HG03521 (cell line): Measurements from ENCODE around the gene IL6R.

Source experiments
- ATAC-seq: cut with Tn5 transposase; IDR thresholded peaks from one replicate; pipeline ENCODE4 v1.9.1; 2021; ENCODE audit warnings: mild to moderate bottlenecking, moderate library complexity; ENCODE audit not compliant: unreplicated experiment

The IL6R gene

DNA sequence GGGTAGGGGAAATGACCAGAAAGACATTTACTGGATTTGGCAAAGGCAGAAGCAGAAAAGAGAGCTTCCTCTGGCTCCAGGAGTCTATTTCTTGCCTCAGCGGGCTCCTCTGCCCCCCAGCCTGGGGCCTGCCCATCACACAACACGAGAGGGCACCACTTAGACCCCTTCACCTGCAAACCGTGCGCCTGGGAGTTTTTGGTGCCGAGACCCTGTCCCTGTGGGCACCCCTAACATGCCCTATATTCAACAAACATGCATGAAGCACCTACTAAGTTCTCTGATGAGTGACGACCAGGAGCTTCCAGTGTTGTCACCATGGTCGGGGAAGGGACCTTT is 18.8 kb downstream of the IL6R start:
- no peak for ATAC-seq

DNA sequence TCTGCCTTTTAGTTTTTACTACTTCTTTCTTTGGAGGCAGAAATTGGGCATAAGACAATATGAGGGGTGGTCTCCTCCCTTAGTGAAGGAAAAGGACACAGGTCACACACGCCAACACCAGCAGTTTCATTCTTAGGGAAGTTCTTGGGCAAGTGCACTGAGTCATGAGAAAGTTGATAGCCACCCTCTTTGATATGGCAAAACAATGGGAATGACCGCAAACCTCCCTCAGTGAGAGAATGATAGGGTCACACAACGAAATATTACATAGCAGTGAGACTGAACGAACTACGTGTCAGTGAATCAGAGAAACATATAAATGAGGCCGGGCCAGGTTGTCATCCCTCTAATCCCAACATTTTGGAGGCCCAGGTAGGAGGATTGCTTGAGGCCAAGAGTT is 20.0 kb downstream of the IL6R start:
- ATAC-seq: no peak

DNA sequence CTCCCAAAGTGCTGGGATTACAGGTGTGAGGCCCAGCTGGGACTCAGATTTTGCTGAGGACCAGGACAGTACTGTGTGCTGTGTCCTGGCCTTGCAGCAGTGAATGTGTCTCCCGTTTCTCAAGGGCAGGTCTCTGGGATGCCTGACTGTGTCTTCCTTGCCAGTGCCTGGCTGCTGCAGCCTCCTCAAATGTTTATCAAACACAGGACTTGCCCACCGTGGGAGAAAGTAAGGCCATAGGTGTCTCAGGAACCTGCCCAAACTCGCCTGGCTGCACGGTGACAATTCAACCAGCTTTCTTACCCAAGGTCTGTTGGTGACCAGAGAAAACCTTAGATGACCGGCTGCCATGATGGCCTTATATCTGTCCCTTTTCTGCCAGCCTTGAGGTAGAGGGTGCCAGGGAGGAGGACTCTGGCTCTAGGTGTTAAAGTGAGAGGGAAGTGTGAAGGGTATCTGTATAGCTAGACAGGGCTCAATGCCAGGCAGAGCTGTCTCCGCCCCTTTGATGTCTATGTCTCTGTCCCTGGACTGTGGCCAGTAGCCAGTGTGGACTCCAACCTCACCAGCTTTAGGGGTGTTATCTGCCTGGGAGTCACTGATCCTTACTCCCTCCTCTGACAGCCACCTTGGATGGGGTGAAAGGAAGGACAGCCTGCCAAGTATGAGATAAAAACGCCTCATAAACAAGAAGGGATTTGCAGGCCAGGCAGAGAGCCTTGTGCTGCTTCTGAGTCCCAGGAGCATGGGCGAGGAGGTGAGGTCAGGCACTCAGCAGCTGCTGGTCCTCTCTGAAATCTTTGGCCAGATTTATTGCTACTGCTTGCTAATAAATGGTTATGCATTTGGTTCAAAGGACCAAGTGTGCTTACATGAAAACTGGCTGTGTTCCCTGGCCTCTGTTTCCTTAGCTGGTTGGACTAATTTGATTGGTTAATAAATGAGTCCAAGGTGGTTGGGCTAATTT is 22.3 kb downstream of the IL6R start:
- no peak for ATAC-seq

DNA sequence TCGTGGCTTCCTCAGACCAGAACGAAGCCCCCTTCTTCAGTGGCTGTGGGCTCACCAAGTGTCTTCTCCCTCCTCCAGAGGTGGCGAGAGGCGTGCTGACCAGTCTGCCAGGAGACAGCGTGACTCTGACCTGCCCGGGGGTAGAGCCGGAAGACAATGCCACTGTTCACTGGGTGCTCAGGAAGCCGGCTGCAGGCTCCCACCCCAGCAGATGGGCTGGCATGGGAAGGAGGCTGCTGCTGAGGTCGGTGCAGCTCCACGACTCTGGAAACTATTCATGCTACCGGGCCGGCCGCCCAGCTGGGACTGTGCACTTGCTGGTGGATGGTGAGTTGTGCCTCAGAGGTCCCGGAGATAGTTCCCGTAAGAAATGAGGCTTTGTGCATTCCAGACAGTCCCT is 24.0 kb downstream of the IL6R start:
- no peak for ATAC-seq

DNA sequence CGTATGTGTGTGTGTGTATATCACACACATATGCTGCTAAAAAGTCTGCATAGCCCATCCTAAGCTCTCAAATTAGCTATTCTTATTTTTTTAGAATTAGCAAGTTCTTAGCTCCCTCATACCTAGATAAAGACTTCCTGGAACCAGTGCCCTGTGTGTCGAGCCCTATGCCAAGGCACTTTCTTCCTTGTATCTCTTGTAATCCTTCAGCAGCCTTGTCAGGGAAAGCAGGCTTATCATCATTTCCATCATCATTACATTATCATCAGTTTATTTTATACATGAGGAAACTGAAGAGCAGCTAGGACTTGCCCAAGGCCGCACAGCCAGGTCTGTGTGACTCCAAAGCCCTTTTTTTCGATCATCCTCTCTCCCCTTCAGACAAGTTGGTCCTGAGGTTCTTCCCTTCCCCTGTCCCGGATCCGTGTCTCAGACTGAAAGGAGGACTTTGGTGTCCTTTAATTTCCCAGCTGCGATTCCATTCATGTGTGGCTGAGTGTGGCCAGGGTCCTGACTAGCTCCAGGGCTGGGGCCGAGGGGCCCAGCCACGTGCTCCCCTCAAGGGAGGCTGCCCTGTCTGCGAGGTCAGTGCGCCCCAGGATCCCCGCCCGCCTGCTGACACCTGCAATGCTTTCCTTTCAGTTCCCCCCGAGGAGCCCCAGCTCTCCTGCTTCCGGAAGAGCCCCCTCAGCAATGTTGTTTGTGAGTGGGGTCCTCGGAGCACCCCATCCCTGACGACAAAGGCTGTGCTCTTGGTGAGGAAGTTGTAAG is 24.9 kb downstream of the IL6R start:
- ATAC-seq: no peak

DNA sequence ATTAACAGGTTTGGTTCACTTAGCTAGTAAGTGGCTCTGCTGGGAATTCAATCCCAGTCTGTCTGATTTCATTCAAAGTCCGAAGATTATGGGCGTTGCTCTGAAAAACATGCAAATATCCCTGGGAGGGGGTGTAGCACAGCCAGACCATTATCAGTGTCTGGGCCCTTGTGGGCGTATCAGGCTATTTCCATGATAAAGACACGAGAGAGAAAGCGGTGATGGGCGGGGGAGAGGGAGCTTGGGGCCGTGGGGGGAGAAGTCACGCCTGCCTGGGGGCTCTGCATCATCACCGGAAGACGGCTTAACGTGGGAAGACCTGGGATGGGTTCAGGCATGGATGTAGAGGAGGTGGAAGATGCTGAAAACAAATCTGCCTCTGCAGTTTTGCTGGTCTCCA is 25.8 kb downstream of the IL6R start:
- ATAC-seq: no peak

DNA sequence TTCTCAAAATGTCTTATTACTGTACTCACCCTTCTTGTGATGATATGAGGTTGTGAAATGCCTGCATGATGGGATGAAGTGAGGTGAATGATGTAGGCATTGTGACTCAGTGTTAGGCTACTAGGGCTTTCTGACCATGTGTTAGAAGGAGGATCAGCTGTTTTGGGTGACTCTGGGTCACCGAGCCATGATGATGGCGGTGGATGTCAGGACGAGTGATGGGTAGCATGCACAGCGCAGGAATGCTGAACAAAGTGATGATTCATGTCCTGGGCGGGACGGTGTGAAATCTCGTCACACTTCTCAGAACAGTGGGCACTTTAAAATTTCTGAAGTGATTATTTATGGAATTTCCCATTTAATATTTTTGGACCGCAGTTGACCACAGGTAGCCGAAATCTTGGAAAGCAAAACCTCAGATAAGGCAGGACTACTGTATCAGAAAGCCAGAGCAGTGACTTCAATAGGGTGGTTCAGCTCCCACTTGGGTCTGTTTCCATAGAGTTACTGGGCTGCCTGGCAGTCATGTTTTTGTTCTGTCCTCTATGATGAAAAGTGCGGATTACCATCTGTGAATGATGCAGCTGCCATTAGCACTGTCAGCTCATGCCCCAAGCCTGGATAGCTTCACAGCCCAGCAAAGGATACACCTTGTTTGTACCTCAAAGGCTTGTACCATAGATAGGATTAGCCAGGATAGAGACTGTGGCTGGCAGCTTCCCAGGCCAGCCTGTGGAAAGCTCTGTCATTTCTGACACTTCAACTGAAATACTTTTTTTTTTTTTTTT is 26.6 kb downstream of the IL6R start:
- no peak for ATAC-seq

DNA sequence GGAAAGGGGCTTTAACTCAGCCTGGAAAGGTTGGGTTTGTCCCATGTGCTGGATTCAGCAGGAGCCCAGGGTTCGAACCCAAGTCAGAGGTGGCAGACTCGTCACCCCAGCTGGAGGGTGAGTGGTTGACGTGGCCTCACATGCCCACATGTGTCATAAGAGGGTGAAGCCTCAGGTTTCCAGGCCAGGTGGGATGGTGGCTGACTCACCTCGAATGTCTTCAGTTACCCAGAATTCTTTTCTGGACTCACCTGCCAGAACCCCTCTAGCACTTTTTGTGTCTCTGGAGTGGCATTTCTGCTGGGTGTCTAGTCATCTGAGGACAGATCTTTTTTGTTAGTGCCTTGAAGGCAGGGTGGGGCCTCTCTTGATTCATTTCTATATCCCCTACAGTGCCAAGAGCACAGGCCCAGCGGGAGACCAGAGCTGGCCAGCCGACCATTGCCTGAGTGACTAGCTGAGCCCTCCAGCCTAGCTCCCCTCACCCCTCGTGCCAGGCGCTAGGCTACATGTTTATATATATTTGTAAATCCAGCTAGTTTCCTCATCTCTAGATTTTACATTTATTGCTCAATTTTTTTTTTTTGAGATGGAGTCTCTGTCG is 28.1 kb downstream of the IL6R start:
- ATAC-seq: no peak

DNA sequence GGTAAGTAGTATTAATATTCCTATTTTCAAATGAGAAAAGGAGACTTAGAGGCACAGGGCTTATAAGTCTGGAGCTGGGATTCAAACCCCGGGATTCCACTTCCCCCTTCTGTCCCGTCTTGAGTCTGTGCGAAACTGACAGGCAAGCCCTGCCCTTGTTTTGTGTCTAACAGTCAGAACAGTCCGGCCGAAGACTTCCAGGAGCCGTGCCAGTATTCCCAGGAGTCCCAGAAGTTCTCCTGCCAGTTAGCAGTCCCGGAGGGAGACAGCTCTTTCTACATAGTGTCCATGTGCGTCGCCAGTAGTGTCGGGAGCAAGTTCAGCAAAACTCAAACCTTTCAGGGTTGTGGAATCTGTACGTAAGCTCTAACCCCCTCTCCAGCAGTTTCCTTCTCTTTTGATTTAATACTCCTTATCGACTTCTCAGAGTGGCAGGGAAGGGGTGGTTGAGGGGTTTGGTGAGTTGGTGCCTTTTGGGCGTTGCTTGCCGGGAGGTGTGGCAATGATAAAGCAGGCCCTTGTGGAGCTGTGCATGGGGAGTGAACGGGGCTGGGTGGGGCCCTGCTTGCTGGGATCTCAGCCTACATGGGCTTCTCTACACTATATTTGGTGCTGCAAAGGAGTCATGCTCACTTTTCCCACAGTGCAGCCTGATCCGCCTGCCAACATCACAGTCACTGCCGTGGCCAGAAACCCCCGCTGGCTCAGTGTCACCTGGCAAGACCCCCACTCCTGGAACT is 29.4 kb downstream of the IL6R start:
- no peak for ATAC-seq

DNA sequence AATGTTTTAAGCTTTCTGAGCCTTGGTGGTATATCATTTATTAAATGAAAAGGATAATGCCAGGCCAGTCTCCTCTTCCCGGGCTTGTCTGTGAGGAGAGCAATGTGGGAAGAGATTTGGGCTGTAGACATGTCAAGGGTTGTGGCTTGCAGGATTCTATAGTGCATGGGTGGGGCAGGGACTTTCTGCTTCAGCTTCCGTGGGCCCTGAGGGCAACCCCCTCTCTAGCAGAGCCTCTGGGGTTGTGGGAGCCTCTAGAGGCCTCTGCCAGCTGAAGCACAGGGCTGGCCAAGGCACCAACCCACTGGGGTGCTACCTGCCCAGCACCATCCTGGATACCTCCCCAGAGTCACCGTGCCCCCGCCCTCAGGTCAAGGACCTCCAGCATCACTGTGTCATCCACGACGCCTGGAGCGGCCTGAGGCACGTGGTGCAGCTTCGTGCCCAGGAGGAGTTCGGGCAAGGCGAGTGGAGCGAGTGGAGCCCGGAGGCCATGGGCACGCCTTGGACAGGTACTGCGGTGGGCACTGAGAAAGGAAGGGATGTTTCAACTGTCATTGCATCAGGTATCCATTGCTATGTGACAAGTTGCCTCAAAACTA is 30.6 kb downstream of the IL6R start:
- ATAC-seq: no peak

DNA sequence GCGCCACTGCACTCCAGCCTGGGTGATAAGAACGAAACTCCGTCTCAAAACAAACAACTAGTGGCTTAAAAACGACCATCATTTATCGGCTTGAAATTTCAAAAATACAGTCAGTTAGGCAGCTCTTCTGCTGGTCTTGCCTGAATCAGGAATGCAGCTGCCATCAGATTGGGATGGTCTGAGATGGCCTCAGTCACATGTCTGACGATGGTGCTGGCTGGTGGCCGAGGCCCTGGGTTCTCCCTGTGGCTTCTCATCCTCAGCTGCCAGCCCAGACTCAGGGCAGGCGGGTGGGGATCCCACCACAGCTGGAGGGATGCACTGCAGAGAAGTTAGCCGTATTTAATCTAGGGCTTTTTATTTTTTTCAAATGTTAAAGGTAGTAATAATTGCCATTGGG is 31.3 kb downstream of the IL6R start:
- no peak for ATAC-seq

DNA sequence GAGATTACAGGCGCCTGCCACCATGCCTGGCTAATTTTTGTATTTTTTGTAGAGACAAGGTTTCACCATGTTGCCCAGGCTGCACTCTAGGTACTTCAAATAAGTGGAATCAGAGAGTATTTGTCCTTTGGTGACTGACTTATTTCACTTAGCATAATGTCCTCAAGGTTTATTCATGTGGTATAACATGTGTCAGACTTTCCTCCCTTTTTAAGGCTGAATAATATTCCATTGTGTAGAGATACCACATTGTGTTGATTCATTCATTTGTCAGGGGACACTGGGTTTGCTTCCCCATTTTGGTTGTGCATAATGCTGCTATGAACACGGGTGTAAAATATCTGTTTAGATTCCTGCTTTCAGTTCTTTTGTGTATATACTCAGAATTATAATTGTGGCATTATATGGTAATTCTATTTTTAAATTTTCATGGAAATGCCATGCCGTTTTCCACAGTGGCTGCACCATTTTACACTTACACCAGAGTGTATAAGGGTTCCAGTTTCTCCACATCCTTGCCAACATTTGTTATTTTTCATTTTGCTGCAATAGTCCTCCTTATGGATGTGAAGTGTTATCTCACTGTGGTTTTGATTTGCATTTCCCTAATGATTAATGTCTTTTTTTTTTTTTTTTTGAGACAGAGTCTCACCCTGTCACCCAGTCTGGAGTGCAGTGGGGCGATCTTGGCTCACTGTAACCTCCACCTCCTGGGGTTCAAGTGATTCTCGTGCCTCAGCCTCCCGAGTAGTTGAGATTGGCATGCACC is 35.1 kb downstream of the IL6R start:
- ATAC-seq: no peak

DNA sequence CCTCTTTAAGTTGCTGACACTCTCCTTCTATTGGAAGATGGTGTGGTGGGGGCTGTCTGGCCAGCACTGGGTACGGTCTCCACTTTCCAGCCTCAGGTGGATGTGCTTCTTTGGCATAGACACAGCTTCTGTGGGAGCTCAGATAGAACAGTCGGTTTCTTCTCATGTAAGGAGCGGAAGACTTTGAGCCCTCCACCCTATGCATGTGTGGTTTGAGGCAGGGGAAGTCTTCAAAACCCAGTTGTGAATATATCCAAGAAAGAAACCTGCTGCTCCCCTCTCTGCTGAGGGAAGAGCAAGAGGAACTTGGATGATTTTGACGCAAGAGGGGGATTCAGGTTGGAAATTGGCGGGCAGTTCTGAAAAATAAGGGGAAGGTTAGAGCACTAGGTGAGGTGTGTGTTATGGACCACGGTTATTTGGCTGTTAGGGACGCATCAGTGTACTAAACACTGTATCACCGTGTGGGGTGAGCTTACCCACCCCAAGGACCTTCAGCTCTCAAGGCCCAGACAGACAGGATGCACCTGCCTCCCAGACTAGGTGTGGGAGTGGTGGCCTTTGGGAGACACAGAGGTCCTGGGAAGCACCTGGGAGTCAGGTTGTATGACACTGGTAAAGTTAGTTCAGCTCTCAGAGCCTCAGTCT is 36.2 kb downstream of the IL6R start:
- ATAC-seq: no peak

DNA sequence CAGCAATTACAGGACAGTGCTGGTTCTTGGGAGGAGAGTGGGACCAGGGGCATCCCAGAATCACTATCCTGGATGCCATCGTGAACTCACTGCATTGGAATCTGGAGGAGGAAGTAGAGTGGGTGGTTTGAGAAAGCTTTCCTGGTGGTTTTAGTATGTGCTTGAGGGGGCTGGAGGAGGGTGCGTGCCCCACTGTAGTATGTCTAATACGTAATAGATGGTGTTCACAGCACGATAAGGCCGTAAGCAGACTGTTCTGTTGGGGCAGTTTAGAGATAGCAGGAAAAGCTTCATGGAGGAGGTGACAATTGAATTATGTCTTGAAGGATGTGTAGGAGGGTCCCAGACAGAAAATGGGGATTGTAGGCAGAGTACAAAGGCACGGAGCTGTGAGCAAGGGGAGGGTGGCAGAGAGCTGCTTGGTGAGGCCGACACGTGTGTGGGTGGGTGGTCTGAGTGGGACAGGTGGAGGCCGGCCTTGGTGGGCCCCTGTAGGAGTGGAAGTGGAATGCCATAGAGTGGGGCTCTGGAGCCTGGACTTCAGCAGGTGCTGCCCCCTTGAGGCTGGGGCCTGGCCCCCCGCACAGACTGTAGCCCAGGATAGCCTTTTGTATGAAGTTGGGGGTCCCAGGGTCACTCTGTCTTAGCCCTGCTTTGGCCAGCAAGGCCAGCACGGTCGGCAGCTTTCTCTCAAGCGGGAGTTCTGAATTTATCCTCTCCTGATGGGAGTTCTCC is 37.0 kb downstream of the IL6R start:
- no peak for ATAC-seq

DNA sequence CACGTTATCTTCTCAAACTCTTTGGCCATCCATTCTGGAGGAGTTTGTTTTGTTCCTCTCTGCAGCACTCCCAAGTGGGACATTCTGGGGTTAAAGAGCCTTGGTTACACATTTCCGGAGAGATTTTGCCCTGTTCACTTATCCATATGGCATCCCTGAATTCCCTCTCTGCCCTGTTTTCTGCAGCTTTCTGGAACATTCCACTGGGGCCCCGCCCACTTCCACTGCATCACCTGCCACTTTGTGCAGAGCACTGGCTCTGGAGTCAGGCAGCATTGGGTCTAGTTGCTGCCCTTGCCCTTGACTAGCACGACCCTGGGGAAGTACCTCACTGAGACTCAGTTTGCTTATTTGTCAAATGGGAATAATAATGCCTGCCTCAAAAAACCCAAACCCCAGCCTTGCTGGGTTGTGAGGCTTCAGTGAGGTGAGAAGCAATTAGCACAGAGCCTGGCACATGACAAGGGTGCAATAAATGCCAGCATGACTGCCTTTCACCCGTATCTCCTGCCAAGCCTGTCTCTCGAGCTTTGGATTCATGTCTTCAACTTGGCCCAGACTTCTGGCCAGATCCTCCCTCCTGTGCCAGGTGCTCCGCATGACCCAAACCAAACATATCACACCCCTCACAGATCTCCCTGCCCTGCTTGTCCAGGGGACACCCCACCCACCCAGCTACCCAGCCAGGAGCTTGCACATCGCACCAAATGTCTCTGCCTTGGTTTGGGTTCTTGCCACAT is 38.3 kb downstream of the IL6R start:
- no peak for ATAC-seq

DNA sequence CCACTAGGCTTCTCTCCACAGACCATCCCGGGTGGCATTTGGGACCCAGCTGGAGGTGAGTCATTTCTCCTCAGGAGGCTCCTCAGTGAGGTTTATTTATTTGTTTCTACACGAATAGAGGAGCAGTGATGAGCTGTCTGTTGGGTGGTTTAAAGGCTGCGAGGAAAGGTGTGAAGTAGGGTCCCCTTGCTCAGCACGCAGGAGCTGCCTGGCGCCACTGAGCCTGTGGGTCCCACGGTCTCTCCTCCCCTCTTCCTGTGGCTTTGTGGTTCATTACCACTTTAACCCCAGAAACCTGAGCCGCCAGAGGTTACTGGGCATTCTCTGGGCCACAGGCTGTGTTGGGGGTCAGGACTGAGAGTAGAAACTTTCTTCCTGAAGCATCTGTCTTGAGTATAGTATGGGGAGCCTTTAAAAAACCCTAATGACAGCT is 39.9 kb downstream of the IL6R start:
- ATAC-seq: no peak

DNA sequence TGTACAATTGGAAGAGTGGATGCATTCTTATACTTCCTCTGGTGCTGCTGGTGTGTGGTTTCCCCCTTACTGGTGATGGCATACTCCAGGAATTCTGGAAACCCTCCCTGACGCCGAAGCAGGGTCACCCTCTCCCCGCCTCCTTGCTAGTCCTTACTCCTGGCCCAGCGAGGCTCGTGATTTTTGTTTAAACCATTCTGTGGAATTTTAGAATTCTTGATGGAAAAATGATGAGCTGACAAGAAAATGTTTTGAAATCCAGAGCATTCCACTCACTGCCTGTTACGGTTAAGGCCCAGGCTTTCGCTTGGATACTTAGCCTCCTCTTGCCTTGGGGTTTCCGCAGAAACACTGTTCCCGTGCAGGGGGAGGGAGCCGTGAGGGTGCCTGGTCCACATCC is 41.1 kb downstream of the IL6R start:
- no peak for ATAC-seq
